HG03457 (cell line): ENCODE measurements around the gene CARD9.

Experiments
- ATAC-seq: cut with Tn5 transposase; IDR thresholded peaks from one replicate; pipeline ENCODE4 v1.9.1; 2021; ENCODE audit warnings: moderate number of reproducible peaks; ENCODE audit not compliant: unreplicated experiment

Gene CARD9

DNA sequence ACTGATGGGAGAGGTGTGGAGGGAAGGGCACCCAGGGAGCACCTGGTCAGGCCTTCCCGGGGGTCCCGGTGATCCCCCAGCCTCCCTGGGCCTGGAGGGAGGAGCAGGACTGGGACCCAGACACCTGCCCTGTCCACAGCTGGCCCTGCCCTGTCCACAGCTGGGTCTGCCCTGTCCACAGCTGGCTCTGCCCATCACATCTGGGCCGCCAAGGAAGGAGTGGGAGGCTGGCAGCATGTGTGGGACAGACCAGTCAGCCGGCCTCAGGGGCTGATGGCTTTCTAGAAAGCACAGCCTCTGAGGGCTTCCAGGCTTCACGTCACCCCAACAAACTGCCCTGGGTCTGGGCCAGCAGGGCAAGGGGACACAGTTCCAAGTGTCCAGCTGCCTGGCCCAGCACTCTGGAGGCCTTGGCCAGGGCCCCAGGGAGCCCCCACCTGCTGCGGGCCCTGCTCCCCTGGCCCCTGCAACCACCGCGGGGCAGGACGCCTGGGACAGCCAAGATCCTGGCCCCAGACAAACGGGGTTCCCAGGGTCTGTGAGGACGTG, 22.1 kb downstream of the CARD9 start:
- ATAC-seq, result no peak

DNA sequence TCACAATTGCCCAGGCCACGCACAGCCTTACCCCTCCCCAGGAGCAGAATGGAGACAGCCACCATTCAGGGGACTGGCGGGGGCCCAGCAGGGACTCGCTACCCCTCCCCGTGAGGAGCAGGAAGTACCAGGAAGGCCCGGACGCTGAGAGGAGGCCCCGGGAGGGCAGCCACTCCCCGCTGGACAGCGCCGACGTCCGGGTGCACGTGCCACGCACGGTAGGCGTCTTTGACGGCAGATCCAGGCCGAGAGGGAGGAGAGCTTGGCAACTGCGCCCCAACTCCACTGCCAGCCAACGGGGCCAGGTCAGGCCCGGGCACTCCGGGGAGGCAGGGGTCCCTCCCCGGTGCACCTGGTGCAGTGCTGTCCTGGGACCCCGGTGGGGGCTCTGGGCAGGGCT, 23.9 kb downstream of the CARD9 start:
- ATAC-seq, result no peak

- ATAC-seq, result no peak
Measured at GRCh38 chr9:136348691-136349090, 24.8 kb downstream of the CARD9 start.

DNA sequence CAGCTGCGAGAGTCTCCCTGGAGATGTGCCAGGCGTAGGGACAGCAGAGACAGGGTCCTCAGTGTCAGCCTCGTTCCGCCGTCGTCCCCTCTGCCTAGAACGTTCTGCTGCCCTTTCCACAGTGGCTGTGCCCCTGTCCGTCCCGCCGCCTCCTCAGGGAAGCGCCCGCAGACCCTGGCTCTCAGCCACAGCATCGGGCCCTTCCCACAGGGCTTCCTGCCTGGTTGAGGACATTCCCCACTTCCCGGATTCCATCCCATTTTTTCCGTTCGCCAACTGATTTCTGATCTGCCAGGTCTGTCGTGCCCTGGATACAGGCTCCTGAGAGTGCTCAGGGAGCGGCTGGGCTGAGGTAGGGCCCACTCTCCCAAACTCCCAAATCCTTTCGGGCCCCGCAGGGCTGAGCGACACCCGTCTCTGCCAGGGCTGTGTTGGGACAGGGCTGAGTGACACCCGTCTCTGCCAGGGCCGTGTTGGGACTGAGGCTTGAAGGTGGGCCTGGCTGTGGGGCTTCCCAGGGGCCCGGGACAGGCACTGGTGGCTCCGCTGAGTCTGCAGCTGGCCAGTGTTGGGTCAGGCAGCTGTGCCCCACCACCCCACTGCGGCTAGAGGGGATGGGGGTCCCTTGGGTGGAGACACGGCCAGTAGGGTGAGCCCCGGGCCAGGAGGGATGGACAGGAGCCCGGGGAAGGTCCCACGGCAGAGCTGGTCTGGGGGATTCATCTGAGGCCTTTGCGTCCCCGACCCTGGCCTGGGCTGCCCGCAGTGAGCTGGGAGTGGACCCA, 25.8 kb downstream of the CARD9 start:
- ATAC-seq, result no peak

GRCh38 chr9:136346927-136347465, 26.5 kb downstream of the CARD9 start:
- no peak for ATAC-seq

DNA sequence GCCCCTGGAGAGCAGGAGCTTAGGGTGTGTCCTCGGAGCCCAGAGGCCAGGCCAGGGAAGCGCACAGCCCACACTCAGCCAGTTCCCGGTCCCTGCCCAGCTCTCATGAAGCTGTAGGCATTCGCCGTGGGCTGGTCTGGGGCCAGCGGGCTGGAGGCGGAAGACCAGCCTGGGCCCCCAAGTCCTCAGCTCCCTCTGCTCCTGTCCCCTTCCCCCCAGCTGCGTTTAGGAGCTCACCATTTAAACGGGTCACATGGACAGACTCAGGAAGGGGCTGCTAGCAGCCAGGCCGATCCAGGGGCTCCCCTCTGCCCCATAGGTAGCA, 27.4 kb downstream of the CARD9 start:
- no peak for ATAC-seq

- no peak for ATAC-seq
Measured at GRCh38 chr9:136345281-136346156, 27.9 kb downstream of the CARD9 start.

GRCh38 chr9:136344544-136345280, 28.8 kb downstream of the CARD9 start:
- no peak for ATAC-seq

- no peak for ATAC-seq
Measured at GRCh38 chr9:136343884-136344269, 29.6 kb downstream of the CARD9 start.

DNA sequence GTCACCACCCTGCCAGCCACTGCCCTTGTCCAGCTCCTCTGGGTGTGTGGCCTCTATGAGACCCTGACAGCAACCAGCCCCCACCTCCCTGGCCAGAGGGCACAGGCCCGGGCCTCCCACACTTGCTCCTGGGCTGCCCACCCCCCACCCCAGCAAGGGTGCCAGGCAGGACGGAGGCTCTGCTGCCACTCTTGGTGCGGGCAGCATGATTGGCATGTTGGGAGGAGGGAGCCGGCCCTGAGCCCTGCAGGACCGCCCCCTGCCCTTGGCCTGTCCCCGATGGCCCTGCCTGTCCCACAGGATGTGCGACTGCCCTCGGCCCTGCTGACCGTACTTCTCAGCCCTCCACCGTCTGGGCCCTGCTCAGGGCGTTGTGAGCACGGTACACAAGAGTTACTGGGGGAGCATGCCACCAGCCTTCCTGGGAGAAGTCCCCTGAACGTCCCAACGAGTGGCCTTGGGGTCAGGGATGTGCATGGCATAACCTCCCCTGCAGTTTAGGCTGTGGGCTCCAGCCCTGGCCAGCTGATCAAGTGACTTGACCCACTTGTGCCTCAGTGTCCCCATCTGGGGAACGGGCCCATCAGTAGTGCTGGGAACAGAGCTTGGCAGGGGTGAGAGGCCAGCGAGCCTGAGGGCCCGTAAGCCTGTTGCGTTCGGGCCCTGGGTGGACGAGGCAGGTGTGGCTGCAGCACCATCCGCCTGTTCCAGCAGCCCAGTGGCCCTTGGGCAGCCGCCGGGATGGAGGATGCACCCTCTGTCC, 30.2 kb downstream of the CARD9 start:
- no peak for ATAC-seq

- ATAC-seq, result no peak
Measured at GRCh38 chr9:136342181-136343120, 31.0 kb downstream of the CARD9 start.

DNA sequence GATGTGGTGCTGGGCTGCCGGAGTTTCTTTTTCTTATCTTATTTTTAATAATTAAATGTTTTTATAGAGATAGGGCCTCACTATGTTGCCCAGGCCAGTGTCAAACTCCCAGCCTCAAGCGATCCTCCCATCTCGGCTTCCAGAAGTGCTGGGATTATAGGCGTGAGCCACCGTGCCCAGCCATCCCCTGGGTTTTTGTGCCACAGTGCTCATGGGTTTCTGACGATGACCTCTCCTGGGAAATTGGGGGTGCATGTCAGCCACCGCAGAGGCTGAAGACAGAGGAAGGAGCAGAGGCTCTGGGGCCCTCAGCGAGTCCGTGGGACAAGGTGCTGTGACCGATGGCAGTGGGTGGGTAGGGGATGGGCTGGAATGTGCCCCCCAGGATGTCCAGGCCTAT, 31.7 kb downstream of the CARD9 start:
- ATAC-seq, result no peak

DNA sequence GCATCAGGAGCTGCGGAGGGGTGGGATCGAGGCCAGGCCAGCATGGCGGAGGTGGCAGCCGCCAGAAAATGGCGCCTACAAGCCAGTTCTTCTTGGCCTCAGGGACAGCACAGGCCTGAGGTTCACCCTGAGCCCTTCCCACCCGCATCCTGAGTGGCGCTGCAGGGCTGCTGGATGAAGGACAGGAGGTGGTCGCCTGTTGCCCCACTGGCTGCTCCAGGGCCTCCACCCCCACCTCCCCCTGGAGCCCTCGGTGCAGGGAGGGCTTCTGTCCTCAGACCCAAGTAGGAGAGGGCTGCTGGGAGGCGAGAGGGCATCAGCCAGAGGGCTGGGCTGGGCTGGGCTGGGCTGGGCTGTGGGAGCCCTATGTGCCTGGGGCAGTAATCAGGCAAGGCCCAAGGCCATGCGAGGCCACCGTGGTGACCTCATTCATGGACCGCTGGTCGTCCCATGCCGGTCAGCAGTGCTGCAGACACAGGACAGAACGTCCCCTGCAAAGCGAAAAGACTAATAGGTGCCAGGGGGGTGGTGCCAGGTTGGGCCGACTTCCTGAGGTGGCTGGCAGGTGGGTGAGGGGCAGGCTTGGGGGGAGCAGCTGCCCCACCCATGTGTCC, 32.3 kb downstream of the CARD9 start:
- no peak for ATAC-seq

DNA sequence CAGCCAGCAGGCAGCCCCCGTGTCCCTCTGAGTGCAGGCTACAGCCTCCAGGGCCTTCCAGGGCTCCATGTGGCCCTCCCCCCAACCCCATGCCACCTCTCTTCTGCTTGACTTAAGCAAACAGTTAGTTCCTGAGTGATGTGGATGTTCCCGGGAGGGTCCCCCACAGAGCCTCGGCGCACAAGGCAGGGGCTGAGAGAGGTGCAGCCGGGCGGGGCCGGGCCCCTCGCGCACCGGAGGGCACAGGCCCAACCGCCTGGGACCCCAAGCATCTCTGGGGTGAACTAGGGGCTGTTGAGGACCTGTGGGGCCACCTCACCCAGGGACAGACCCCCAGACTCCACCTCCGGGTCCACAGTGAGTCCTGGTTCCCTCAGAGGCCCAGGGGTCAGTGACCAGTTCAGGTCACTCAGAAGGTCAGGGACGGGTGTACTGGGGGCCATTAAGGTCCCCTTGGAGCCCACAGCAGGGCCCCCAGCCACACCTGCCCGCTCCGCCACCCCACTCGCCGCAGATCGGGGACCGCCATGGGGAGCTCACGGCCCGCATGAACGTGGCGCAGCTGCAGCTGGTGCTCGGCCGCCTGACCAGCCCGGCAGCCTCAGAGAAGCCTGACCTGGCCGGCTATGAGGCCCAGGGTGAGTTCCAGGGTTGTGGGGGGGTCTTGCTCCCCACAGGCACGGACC, 33.0 kb downstream of the CARD9 start:
- no peak for ATAC-seq

GRCh38 chr9:136339958-136340310, 33.5 kb downstream of the CARD9 start:
- no peak for ATAC-seq

DNA sequence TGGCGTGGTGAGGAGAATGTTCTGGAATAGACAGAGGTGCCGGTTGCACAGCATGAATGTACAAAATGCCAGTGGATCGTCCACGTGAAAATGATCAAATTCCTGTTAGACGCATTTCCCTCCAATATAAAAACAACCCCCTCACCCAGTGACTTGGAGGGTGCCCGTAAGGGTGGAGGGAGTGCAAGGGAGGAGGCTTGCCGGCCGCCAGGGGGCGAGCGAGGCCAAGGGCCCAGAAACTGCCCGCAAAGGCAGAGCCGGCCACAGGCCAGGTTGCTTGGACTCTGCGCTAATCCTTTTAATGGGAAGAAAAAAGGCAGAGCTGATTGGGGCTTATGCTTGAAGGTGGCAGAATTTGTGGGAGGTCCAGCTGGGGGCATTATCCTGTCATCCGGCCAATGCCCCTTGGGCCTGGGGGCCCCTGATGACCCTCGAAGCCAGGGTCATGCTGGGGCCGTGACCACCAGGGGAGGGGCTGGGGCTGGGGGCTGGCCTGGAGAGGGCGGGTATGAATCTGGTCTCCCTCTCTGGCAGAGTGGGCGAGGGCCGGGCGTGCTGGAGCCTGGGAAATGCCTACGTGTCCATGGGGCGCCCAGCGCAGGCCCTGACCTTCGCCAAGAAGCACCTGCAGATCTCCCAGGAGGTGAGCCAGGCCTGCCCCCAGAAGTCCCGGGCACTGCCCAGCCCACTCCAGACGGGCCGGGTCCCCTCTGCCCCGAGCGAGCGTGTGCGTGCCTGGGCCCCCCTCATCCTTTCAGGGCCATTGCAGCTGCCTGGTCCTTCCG, 34.1 kb downstream of the CARD9 start:
- no peak for ATAC-seq

- no peak for ATAC-seq
Measured at GRCh38 chr9:136338511-136338910, 35.0 kb downstream of the CARD9 start.
